ENCODE data around the gene MXD4. TPM values are rescaled to one million over a fixed set of nuclear protein-coding genes. Genes with fewer than 3 reads are reported as not detected.

MXD4 gene
- polyA plus RNA-seq, 1 of the 3 experiments (the other 2 are of a cell fraction), result 38.6 TPM

DNA sequence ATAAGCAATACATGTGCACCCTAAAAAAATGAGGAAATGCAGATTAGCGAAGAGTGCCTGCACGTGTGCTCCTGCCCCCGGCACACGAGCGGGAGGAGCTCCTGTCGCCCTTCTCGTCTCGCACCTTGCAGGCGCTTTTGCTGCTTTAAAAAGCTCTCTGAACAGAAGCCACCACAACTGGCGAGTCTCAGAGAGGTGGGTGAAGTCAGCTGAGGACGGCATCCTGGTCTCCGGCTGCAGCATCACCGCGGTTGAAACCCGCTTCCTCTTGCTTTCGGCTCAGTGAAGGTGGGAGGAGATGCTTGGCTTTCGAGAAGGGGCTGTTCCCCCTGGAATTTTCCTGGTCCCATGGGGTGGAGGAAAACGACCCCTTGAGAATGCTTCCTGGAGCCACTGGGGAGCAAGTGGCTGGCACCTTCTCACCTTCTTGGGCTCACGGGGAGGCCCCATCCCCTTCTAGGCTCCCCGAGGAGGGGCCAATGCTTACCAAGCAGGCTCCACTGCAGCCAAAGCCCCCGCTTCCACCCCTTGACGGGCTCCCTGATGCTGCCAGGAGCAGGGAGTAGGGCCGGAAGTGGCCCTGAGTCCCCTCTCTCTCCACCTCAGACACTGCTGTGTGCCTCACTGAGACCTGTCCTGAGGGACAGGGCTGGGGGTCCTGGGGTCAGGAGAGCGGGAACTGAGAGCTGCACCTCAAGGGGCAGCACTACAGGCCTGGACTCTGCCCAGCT is 29.2 kb upstream of the MXD4 start:
- CTCF ChIA-PET, result no interaction called here
- H3K4me2 ChIP-seq, result no peak overlapping the region
- H3K36me3 ChIP-seq (replicated peaks in 1 of 2; ENCODE audit: control insufficient read depth in 1 of 2, insufficient read depth in 2 of 2, low read length in 1 of 2), result no peaks in the 10 kb centered on the region
- TF ChIP-seq ELF1 (IDR thresholded peaks at IDR 0.05) (no peak), TCF12 (IDR thresholded peaks at IDR 0.05) (no peak), MAX (IDR thresholded peaks at IDR 0.05; ENCODE audit: low read depth) (no peak)
- TF ChIP-seq, protein P1, sequence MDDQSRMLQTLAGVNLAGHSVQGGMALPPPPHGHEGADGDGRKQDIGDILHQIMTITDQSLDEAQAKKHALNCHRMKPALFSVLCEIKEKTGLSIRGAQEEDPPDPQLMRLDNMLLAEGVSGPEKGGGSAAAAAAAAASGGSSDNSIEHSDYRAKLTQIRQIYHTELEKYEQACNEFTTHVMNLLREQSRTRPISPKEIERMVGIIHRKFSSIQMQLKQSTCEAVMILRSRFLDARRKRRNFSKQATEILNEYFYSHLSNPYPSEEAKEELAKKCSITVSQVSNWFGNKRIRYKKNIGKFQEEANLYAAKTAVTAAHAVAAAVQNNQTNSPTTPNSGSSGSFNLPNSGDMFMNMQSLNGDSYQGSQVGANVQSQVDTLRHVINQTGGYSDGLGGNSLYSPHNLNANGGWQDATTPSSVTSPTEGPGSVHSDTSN (IDR thresholded peaks at IDR 0.05), result no peak
- WGBS (ENCODE audit: low lambda C conversion rate), result 93% methylated on average over 11 of the region's 24 CpGs
- H3K9me3 ChIP-seq, result no peaks in the 10 kb centered on the region
- peak overlapping the region in 1 of 2 experiments; percentile 96; a peak in 1 of 4 replicates for H3K27ac ChIP-seq (ENCODE audit: low read depth in 2 of 2, low read length in 1 of 2)
- H3K79me2 ChIP-seq (ENCODE audit: insufficient read depth), result no peaks in the 10 kb centered on the region
- no peak overlapping the region for H3K4me3 ChIP-seq (ENCODE audit: low read depth in 2 of 2, low read length in 1 of 2)
- H3K9me2 ChIP-seq, result no peaks in the 10 kb centered on the region
- peak; percentile 37 for DNase-seq
- H3K27me3 ChIP-seq (ENCODE audit: insufficient read depth), result no peaks in the 10 kb centered on the region
- H3K9ac ChIP-seq, result no peak overlapping the region
- no peaks in the 10 kb centered on the region for H3F3A ChIP-seq (replicated peaks; ENCODE audit: insufficient read depth)
- H2AFZ ChIP-seq (ENCODE audit: low read depth), result no peak overlapping the region
- H4K20me1 ChIP-seq (ENCODE audit: insufficient read depth), result no peaks in the 10 kb centered on the region
- POLR2A ChIA-PET, result no interaction called here
- H3K4me1 ChIP-seq (ENCODE audit: control insufficient read depth in 1 of 2, insufficient read depth in 2 of 2, low read depth in 1 of 2, low read length in 1 of 2), result peaks cover 8 to 49% of the 10 kb centered on the region in 2 experiments; a peak in 3 of 4 replicates

DNA sequence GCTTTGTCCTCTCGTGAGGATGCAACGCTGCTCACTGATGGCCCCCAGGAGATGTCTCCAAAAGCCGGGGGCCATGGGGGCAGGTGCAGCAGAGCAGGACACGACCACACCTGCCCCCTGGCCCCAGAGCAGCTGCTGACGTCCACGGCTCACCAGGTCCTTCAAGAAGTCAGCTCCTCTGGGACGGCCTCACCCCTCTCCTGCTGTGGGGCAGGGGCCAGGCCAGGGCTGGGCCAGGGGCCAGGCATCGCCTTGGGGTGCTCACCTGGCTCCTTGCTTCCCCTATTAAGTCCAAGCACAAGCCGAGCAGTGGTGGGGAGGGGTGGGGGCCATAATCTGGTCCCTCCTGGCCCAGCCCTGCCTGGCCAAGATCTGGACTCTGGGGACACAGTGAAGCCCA is 28.6 kb upstream of the MXD4 start:
- CTCF ChIA-PET, result interaction anchor here (1.3 kb wide), 1 partner anchor 46 kb away, joined by 4 read pairs; no protein-coding TSS in a partner anchor
- no peak overlapping the region for H3K4me3 ChIP-seq (ENCODE audit: low read depth in 2 of 2, low read length in 1 of 2)

More for the DNA sequence above, 28.6 kb upstream of the MXD4 start:
- Histone ChIP-seq H3K4me1 (ENCODE audit: control insufficient read depth in 1 of 2, insufficient read depth in 2 of 2, low read depth in 1 of 2, low read length in 1 of 2) (peaks cover 8 to 47% of the 10 kb centered on the region in 2 experiments; a peak in 3 of 4 replicates), H3K9ac (no peak overlapping the region), H3K36me3 (replicated peaks in 1 of 2; ENCODE audit: control insufficient read depth in 1 of 2, insufficient read depth in 2 of 2, low read length in 1 of 2) (no peaks in the 10 kb centered on the region), H3K9me2 (no peaks in the 10 kb centered on the region), H3K27ac (ENCODE audit: low read depth in 2 of 2, low read length in 1 of 2) (no peak overlapping the region; a peak in 1 of 4 replicates), H3K9me3 (no peaks in the 10 kb centered on the region), H4K20me1 (ENCODE audit: insufficient read depth) (no peaks in the 10 kb centered on the region), H2AFZ (ENCODE audit: low read depth) (no peak overlapping the region), H3F3A (replicated peaks; ENCODE audit: insufficient read depth) (no peaks in the 10 kb centered on the region), H3K27me3 (ENCODE audit: insufficient read depth) (no peaks in the 10 kb centered on the region), H3K79me2 (ENCODE audit: insufficient read depth) (no peaks in the 10 kb centered on the region), H3K4me2 (no peak overlapping the region)
- POLR2A ChIA-PET, result no interaction called here
- 80% methylated on average over 2 of the region's 9 CpGs for WGBS (ENCODE audit: low lambda C conversion rate)
- TF ChIP-seq MEF2A (IDR thresholded peaks at IDR 0.05; ENCODE audit: borderline replicate concordance, low read depth) (no peak), MAX (IDR thresholded peaks at IDR 0.05; ENCODE audit: low read depth) (no peak), REST (IDR thresholded peaks at IDR 0.05; ENCODE audit: low read depth, low read length) (no peak), EZH2phosphoT487 (IDR thresholded peaks at IDR 0.05; ENCODE audit: borderline replicate concordance, low read depth) (no peak), FOXJ3 (CRISPR knock-in tag; IDR thresholded peaks at IDR 0.05) (no peak), JUND (IDR thresholded peaks at IDR 0.05) (no peak), IRF3 (IDR thresholded peaks at IDR 0.05; ENCODE audit: low read depth, low read length) (no peak), USF1 (IDR thresholded peaks at IDR 0.05; ENCODE audit: borderline replicate concordance, low read depth) (no peak), SMC3 (IDR thresholded peaks at IDR 0.05; ENCODE audit: low read depth, low read length) (no peak), EP300 (IDR thresholded peaks at IDR 0.05; ENCODE audit: borderline replicate concordance in 1 of 2, low read depth in 1 of 2, low read length in 1 of 2) (no peak), TEAD4 (IDR thresholded peaks at IDR 0.05; ENCODE audit: borderline replicate concordance, insufficient read depth) (no peak), CHD2 (IDR thresholded peaks at IDR 0.05; ENCODE audit: low read length, partially characterized antibody) (no peak)
- no peak for DNase-seq

Measured in SK-N-SH (cell line).